HepG2 (cell line): ENCODE data around the gene SYS1. TPM values are rescaled to one million over a fixed set of nuclear protein-coding genes. Genes with fewer than 3 reads are reported as not detected.

Source experiments
- ARNTL ChIP-seq: sonication (generic); formaldehyde crosslinking; IDR thresholded peaks from 2 replicates; pipeline ENCODE4 v1.4.0; 2020; ENCODE audit warnings: mild to moderate bottlenecking, missing genetic modification reagents
- EED ChIP-seq: sonication (generic); formaldehyde crosslinking; IDR thresholded peaks from 2 replicates; pipeline ENCODE4 v1.5.0; 2020; ENCODE audit warnings: mild to moderate bottlenecking, missing genetic modification reagents
- FOXK2 ChIP-seq: fragments of 450-650 bp; IDR thresholded peaks from 2 replicates; pipeline ENCODE4 v1.6.1; 2016
- GFI1 ChIP-seq: sonication (generic); formaldehyde crosslinking; IDR thresholded peaks from 2 replicates; pipeline ENCODE4 v1.5.0; 2020; ENCODE audit warnings: missing genetic modification reagents, mild to moderate bottlenecking, borderline replicate concordance
- HHEX ChIP-seq: IDR thresholded peaks from 2 replicates; pipeline ENCODE4 v1.6.1; 2016; ENCODE audit warnings: control low read depth
- NFKB2 ChIP-seq: sonication (generic); formaldehyde crosslinking; IDR thresholded peaks from 2 replicates; pipeline ENCODE4 v1.4.0; 2020; ENCODE audit warnings: missing genetic modification reagents, borderline replicate concordance
- NR2F6 ChIP-seq, 2 experiments: IDR thresholded peaks; 2 replicates each; pipeline ENCODE4 v1.6.1; 2016; ENCODE audit warnings: antibody characterized with exemption in 1 of 2, mild to moderate bottlenecking in 1 of 2
- PBX2 ChIP-seq: IDR thresholded peaks from 2 replicates; pipeline ENCODE4 v1.6.1; 2016; ENCODE audit warnings: control low read depth
- PLSCR1 ChIP-seq: sonication (generic); formaldehyde crosslinking; IDR thresholded peaks from 2 replicates; pipeline ENCODE4 v1.5.0; 2020; ENCODE audit warnings: missing genetic modification reagents, mild to moderate bottlenecking, borderline replicate concordance
- RFXANK ChIP-seq: IDR thresholded peaks from 2 replicates; pipeline ENCODE4 v1.6.1; 2016
- SPEN ChIP-seq: sonication (generic); formaldehyde crosslinking; IDR thresholded peaks from 2 replicates; pipeline ENCODE4 v1.5.1; 2020; ENCODE audit warnings: low read depth, mild to moderate bottlenecking, missing genetic modification reagents
- STAT6 ChIP-seq: sonication (generic); formaldehyde crosslinking; IDR thresholded peaks from 2 replicates; pipeline ENCODE4 v1.4.0; 2020; ENCODE audit warnings: missing genetic modification reagents, mild to moderate bottlenecking, borderline replicate concordance
- THRA ChIP-seq: sonication (generic); formaldehyde crosslinking; IDR thresholded peaks from 2 replicates; pipeline ENCODE4 v1.4.0; 2020; ENCODE audit warnings: missing genetic modification reagents, borderline replicate concordance
- TMF1 ChIP-seq: sonication (generic); formaldehyde crosslinking; IDR thresholded peaks from 2 replicates; pipeline ENCODE4 v1.8.1; 2022; ENCODE audit warnings: low read depth, missing genetic modification reagents
- TSC22D2 ChIP-seq: sonication (generic); formaldehyde crosslinking; IDR thresholded peaks from 2 replicates; pipeline ENCODE4 v1.5.1; 2020; ENCODE audit warnings: missing genetic modification reagents, mild to moderate bottlenecking, borderline replicate concordance
- ZBTB7A ChIP-seq: sonication (generic); formaldehyde crosslinking; IDR thresholded peaks from 2 replicates; pipeline ENCODE4 v1.8.0; 2022; ENCODE audit warnings: mild to moderate bottlenecking, missing genetic modification reagents
- ZNF232 ChIP-seq: sonication (generic); formaldehyde crosslinking; IDR thresholded peaks from 2 replicates; pipeline ENCODE4 v1.4.0; 2020; ENCODE audit warnings: missing genetic modification reagents, borderline replicate concordance
- ZNF350 ChIP-seq: sonication (generic); formaldehyde crosslinking; IDR thresholded peaks from 2 replicates; pipeline ENCODE4 v1.4.0; 2020; ENCODE audit warnings: mild to moderate bottlenecking, low read depth, missing genetic modification reagents, borderline replicate concordance
- ZNF546 ChIP-seq: sonication (generic); formaldehyde crosslinking; conservative IDR thresholded peaks from 2 replicates; pipeline ENCODE4 v1.8.1; 2023; ENCODE audit warnings: mild to moderate bottlenecking, missing genetic modification reagents
- ZNF781 ChIP-seq: sonication (generic); formaldehyde crosslinking; IDR thresholded peaks from 2 replicates; pipeline ENCODE4 v1.5.1; 2020; ENCODE audit warnings: borderline replicate concordance, mild to moderate bottlenecking, missing genetic modification reagents; ENCODE audit errors: not compliant biosample characterization
- ZNF816 ChIP-seq: sonication (generic); formaldehyde crosslinking; IDR thresholded peaks from 2 replicates; pipeline ENCODE4 v1.8.0; 2022; ENCODE audit warnings: missing genetic modification reagents, mild to moderate bottlenecking, borderline replicate concordance
- polyA plus RNA-seq, 8 experiments: library from polyadenylated mRNA; depleted of rRNA in 3 of 8; stranded (reverse) in 7 of 8; unstranded in 1 of 8; fragments of >200 nt; fragmentation: Illumina TruSeq in 4 of 8; extraction: Trizol in 4 of 8; gene quantifications; 2 replicates each; pipeline versions ENCODE4 v1.2.1 to v1.2.3, GENCODE V29; 2011 to 2016; ENCODE audit warnings: low read depth in 4 of 8, missing spikeins in 1 of 8, mixed read lengths in 1 of 8; ENCODE audit not compliant: insufficient read depth in 1 of 8
- total RNA-seq, 5 experiments: library from RNA; depleted of rRNA; stranded (reverse); fragments of >200 nt; fragmentation: Illumina TruSeq; extraction: Trizol; gene quantifications; 2 replicates each; pipeline ENCODE4 v1.2.3, GENCODE V29; 2016; ENCODE audit warnings: low read depth in 1 of 5

Gene SYS1
- total and polyA plus RNA-seq, 2 of the 13 experiments (the other 11 are each of a cell fraction or from before 2014, with no cell fraction given), result 38.3 to 65.6 TPM

GRCh38 chr20:45347936-45348778 is 14.8 kb upstream of the SYS1 start, which contains the start of gene SDC4 (continued):
- 0 out of 2 replicates have a peak, but pooled peaks have one; percentile 37 for TF ChIP-seq THRA (CRISPR knock-in tag)
- no peak for TF ChIP-seq ZNF232 (CRISPR knock-in tag)
- TF ChIP-seq ZNF781, result peak; percentile 85
- peak; percentile 21; the same call in 1 of the 2 replicates for TF ChIP-seq STAT6 (CRISPR knock-in tag)
- TF ChIP-seq PBX2 (CRISPR knock-in tag), result no peak
- peak; percentile 94; the same call in 1 of the 2 replicates for TF ChIP-seq ZNF546 (CRISPR knock-in tag)
- TF ChIP-seq SPEN (CRISPR knock-in tag), result peak; percentile 74; the same call in 1 of the 2 replicates
- TF ChIP-seq ZNF350 (CRISPR knock-in tag), result peak; percentile 73
- peak; percentile 72; the same call in 1 of the 2 replicates for TF ChIP-seq NFKB2 (CRISPR knock-in tag)
- TF ChIP-seq ARNTL (CRISPR knock-in tag), result peak; percentile 79
- no peak; the same call in 1 of the 2 replicates for TF ChIP-seq GFI1
- 0 out of 2 replicates have a peak, but pooled peaks have one; percentile 37 for TF ChIP-seq TSC22D2 (CRISPR knock-in tag)
- no peak for TF ChIP-seq EED (CRISPR knock-in tag)
- TF ChIP-seq TMF1 (CRISPR knock-in tag), result peak; percentile 96
- no peak for TF ChIP-seq PLSCR1 (CRISPR knock-in tag)
- TF ChIP-seq RFXANK (CRISPR knock-in tag), result no peak
- no peak for TF ChIP-seq FOXK2
- peak; percentile 71; the same call in 1 of the 2 replicates for TF ChIP-seq ZBTB7A (CRISPR knock-in tag)
- 0 out of 2 replicates have a peak, but pooled peaks have one; percentile 20 for TF ChIP-seq HHEX (CRISPR knock-in tag)
- TF ChIP-seq ZNF816 (CRISPR knock-in tag), result peak; percentile 90
- no peak for TF ChIP-seq NR2F6 (IDR thresholded peaks at IDR 0.05)
- 0 out of 2 replicates have a peak, but pooled peaks have one; percentile 19 for TF ChIP-seq NR2F6 (CRISPR knock-in tag; IDR thresholded peaks at IDR 0.05)
